Endodermal cell (in vitro differentiated cells): ENCODE measurements around the gene RAPGEF1. TPM values are rescaled to one million over a fixed set of nuclear protein-coding genes. Genes with fewer than 3 reads are reported as not detected.
A peak's percentile ranks its signal among the peaks of the same experiment; 100 is the strongest.
"Not testable (repeated sequence)": the region's sequence is repeated elsewhere in the genome, so short reads cannot be mapped to it uniquely, and the experiment has no call there.

ENCODE experiments used
- DNase-seq: peaks from one replicate; pipeline ENCODE4 v3.0.0-alpha.2; 2017
- H3K27ac ChIP-seq: 2 replicates; pipeline ENCODE4 v1.5.1; 2013; ENCODE audit warnings: mild to moderate bottlenecking, low read depth, low read length, moderate library complexity
- H3K27me3 ChIP-seq: 2 replicates; pipeline ENCODE4 v1.6.1; 2013; ENCODE audit warnings: mild to moderate bottlenecking, low read length, moderate library complexity; ENCODE audit not compliant: insufficient read depth, control insufficient read depth, poor library complexity, severe bottlenecking
- H3K36me3 ChIP-seq: 2 replicates; pipeline ENCODE4 v1.7.0; 2013; ENCODE audit warnings: mild to moderate bottlenecking, low read length, moderate library complexity; ENCODE audit not compliant: control insufficient read depth, insufficient read depth
- H3K4me1 ChIP-seq: one replicate; pipeline ENCODE4 v1.7.0; 2013; ENCODE audit warnings: low read length; ENCODE audit not compliant: control insufficient read depth, insufficient read depth
- H3K4me3 ChIP-seq: 2 replicates; pipeline ENCODE4 v1.5.1; 2013; ENCODE audit warnings: mild to moderate bottlenecking, low read length, moderate library complexity
- H3K9ac ChIP-seq: 2 replicates; pipeline ENCODE4 v1.6.1; 2013; ENCODE audit warnings: mild to moderate bottlenecking, low read length, moderate library complexity; ENCODE audit not compliant: poor library complexity, severe bottlenecking; ENCODE audit errors: extremely low read depth
- H3K9me3 ChIP-seq: 2 replicates; pipeline ENCODE4 v1.6.1; 2013; ENCODE audit warnings: mild to moderate bottlenecking, low read length, moderate library complexity; ENCODE audit not compliant: control insufficient read depth
- H3K27ac Mint-ChIP-seq: 2 replicates; pipeline ENCODE4 v1.8.0; 2020; ENCODE audit warnings: mixed read lengths
- H3K27me3 Mint-ChIP-seq: 2 replicates; pipeline ENCODE4 v1.8.0; 2021; ENCODE audit warnings: mild to moderate bottlenecking, mixed read lengths; ENCODE audit not compliant: insufficient read depth
- H3K36me3 Mint-ChIP-seq: 2 replicates; pipeline ENCODE4 v1.8.0; 2020; ENCODE audit warnings: low read depth, mixed read lengths
- H3K4me1 Mint-ChIP-seq: 2 replicates; pipeline ENCODE4 v1.8.0; 2020; ENCODE audit warnings: mixed read lengths
- H3K4me3 Mint-ChIP-seq: 2 replicates; pipeline ENCODE4 v1.8.0; 2020; ENCODE audit warnings: mild to moderate bottlenecking, moderate library complexity, mixed read lengths
- H3K9me3 Mint-ChIP-seq: 2 replicates; pipeline ENCODE4 v1.8.0; 2020; ENCODE audit warnings: mild to moderate bottlenecking, mixed read lengths
- CTCF ChIP-seq: fragments of 200-600 bp; sonication (generic); conservative IDR thresholded peaks from 2 replicates; pipeline ENCODE4 v1.5.0; 2021; ENCODE audit warnings: antibody characterized with exemption, mild to moderate bottlenecking
- WGBS, 2 experiments: methylation state at CpG; one replicate each; pipeline versions ENCODE4 v1.1.5 to v1.1.7; 2013; ENCODE audit warnings: missing lambda C conversion rate in 2 of 2, mixed read lengths in 1 of 2; ENCODE audit not compliant: insufficient coverage in 1 of 2, insufficient read length in 1 of 2; 5-methylcytosine and 5-hydroxymethylcytosine counted together
- total RNA-seq, 2 donors: library from RNA; stranded (reverse); fragmentation: NEBNext Ultra II Directional in 1 of 2; extraction: Animal tissue kit (Norgen Biotek cat#: 25700) in 1 of 2; gene quantifications; 2 replicates in 1 of 2; 3 replicates in 1 of 2; pipeline ENCODE4 v1.2.1, GENCODE V29; 2021

Gene RAPGEF1
- total RNA-seq, 2 donors from 2014 or later = 63.4 to 85.5 TPM

GRCh38 chr9:131554087-131554842, 185.6 kb downstream of the RAPGEF1 start:
- no peak overlapping the region for H3K27ac Mint-ChIP-seq
- Histone ChIP-seq H3K9me3 (peaks cover 6% of the 10 kb centered on the region), H3K9ac (no peak overlapping the region), H3K4me1 (no peaks in the 10 kb centered on the region), H3K36me3 (no peaks in the 10 kb centered on the region), H3K27ac (no peak overlapping the region), H3K4me3 (no peak overlapping the region), H3K27me3 (peaks cover 21% of the 10 kb centered on the region)
- peak; percentile 83 for DNase-seq
- H3K27me3 Mint-ChIP-seq = peaks cover 38% of the 10 kb centered on the region
- peaks cover 22% of the 10 kb centered on the region for H3K4me1 Mint-ChIP-seq
- WGBS, 2 experiments = 37 to 66% methylated on average over 13 to 60 of the region's 60 CpGs
- peaks cover 32% of the 10 kb centered on the region for H3K9me3 Mint-ChIP-seq
- no peak for TF ChIP-seq CTCF
- peak overlapping the region; percentile 46 for H3K4me3 Mint-ChIP-seq
- peaks cover 81% of the 10 kb centered on the region for H3K36me3 Mint-ChIP-seq

DNA sequence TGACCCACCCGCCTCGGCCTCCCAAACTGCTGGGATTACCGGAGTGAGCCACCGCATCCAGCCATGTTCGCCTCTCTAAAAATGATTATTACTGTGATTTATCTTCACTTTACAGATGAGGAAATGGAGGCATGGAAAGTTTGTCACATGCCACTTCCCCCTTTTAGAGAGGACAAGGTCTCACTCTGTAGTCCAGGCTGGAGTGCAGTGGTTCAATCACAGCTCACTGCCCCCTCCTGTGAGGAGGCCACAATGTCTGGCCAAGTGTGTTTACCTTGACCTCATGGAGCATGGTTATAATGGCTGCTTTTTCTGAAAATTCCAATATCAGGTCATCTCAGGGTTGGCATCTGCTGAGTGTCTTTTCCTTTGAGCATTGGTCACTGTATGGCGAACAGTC, 187.8 kb downstream of the RAPGEF1 start:
- H3K27me3 ChIP-seq = peaks cover 21% of the 10 kb centered on the region
- H3K27ac Mint-ChIP-seq = no peak overlapping the region

GRCh38 chr9:131550465-131550864, 189.4 kb downstream of the RAPGEF1 start:
- H3K4me1 ChIP-seq, H3K36me3 ChIP-seq, H3K27ac Mint-ChIP-seq, DNase-seq, H3K4me3 ChIP-seq, H3K9ac ChIP-seq, H3K27ac ChIP-seq: not testable (repeated sequence)
- peaks cover 38% of the 10 kb centered on the region for H3K4me1 Mint-ChIP-seq
- peak overlapping the region; percentile 2 for H3K4me3 Mint-ChIP-seq
- 90 to 96% methylated on average over 8 of the region's 8 CpGs for WGBS, 2 experiments
- peaks cover 17% of the 10 kb centered on the region for H3K27me3 ChIP-seq
- peaks cover 35% of the 10 kb centered on the region for H3K27me3 Mint-ChIP-seq
- H3K9me3 Mint-ChIP-seq = peaks cover 58% of the 10 kb centered on the region
- peaks cover 73% of the 10 kb centered on the region for H3K36me3 Mint-ChIP-seq
- peaks cover 16% of the 10 kb centered on the region for H3K9me3 ChIP-seq

More for the DNA sequence above, 187.8 kb downstream of the RAPGEF1 start:
- Mint-ChIP-seq H3K9me3 (peaks cover 54% of the 10 kb centered on the region), H3K4me1 (peaks cover 43% of the 10 kb centered on the region), H3K4me3 (no peak overlapping the region), H3K27me3 (peaks cover 45% of the 10 kb centered on the region), H3K36me3 (peaks cover 84% of the 10 kb centered on the region)
- Histone ChIP-seq H3K27ac (no peak overlapping the region), H3K9me3 (peaks cover 16% of the 10 kb centered on the region), H3K36me3 (no peaks in the 10 kb centered on the region), H3K9ac (no peak overlapping the region), H3K4me3 (no peak overlapping the region), H3K4me1 (no peaks in the 10 kb centered on the region)
- no peak for TF ChIP-seq CTCF
- no peak for DNase-seq
- 73 to 95% methylated on average over 3 to 6 of the region's 6 CpGs for WGBS, 2 experiments

DNA sequence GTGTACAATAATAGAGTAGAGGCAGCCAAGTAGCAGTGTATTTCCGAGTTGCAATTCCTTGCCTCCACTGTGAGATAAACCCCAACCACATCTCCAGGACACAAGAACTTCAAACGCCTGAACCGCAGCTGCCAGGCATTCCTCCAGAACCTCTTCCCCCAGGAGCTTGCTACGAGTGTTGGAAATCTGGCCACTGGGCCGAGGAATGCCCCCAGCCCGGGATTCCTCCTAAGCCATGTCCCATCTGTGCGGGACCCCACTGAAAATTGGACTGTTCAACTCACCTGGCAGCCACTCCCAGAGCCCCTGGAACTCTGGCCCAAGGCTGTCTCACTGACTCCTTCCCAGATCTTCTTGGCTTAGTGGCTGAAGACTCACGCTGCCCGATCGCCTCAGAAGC, 190.7 kb downstream of the RAPGEF1 start:
- peak overlapping the region; percentile 50 for H3K27ac Mint-ChIP-seq
- not testable (repeated sequence) for DNase-seq, H3K27me3 ChIP-seq, H3K36me3 ChIP-seq, H3K27ac ChIP-seq, H3K4me3 ChIP-seq, H3K4me1 ChIP-seq, H3K9ac ChIP-seq
- peaks cover 69% of the 10 kb centered on the region for H3K9me3 Mint-ChIP-seq
- 91 to 100% methylated on average over 7 to 10 of the region's 10 CpGs for WGBS, 2 experiments
- H3K36me3 Mint-ChIP-seq = peaks cover 70% of the 10 kb centered on the region
- peak overlapping the region; percentile 19 for H3K4me3 Mint-ChIP-seq
- peaks cover 21% of the 10 kb centered on the region for H3K9me3 ChIP-seq
- peaks cover 38% of the 10 kb centered on the region for H3K4me1 Mint-ChIP-seq
- peaks cover 32% of the 10 kb centered on the region for H3K27me3 Mint-ChIP-seq
